ENCODE data around the gene SMIM9. TPM values are rescaled to one million over a fixed set of nuclear protein-coding genes. Genes with fewer than 3 reads are reported as not detected.
"Not testable (repeated sequence)": the region's sequence is repeated elsewhere in the genome, so short reads cannot be mapped to it uniquely, and the experiment has no call there.

SMIM9 gene
- total RNA-seq, 1 donor from 2014 or later: not detected

DNA sequence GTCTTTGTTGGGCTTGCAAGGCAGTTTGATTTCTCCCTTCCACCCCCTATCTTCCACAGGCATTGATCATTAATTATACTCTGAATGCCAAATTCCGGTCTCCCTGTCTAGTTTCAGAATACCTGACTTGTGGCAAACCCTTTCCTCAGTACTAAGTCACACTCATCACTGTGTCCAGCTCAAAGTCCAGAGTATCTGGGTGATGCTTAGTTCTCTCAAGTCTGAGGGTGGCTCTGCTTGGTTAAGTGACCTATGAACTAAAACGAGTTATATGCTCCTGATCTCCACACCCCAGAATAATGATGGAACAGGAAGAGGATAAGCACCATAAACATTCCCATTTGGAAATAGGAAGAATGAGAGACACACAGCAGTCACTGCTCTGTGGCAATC is 6.5 kb downstream of the SMIM9 start:
- no peaks in the 10 kb centered on the region for H3K9me3 ChIP-seq (replicated peaks)
- no peak for DNase-seq
- H3K36me3 ChIP-seq: no peaks in the 10 kb centered on the region
- TF ChIP-seq, protein P1, sequence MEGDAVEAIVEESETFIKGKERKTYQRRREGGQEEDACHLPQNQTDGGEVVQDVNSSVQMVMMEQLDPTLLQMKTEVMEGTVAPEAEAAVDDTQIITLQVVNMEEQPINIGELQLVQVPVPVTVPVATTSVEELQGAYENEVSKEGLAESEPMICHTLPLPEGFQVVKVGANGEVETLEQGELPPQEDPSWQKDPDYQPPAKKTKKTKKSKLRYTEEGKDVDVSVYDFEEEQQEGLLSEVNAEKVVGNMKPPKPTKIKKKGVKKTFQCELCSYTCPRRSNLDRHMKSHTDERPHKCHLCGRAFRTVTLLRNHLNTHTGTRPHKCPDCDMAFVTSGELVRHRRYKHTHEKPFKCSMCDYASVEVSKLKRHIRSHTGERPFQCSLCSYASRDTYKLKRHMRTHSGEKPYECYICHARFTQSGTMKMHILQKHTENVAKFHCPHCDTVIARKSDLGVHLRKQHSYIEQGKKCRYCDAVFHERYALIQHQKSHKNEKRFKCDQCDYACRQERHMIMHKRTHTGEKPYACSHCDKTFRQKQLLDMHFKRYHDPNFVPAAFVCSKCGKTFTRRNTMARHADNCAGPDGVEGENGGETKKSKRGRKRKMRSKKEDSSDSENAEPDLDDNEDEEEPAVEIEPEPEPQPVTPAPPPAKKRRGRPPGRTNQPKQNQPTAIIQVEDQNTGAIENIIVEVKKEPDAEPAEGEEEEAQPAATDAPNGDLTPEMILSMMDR (IDR thresholded peaks at IDR 0.05; ENCODE audit: borderline replicate concordance): no peak
- H3K4me3 ChIP-seq: no peak overlapping the region
- intact Hi-C loops (cut with micrococcal nuclease): no loop called here
- H3K27me3 ChIP-seq (ENCODE audit: low read depth): no peaks in the 10 kb centered on the region
- no peak overlapping the region for H3K27ac ChIP-seq (replicated peaks)
- H3K4me1 ChIP-seq: no peaks in the 10 kb centered on the region

DNA sequence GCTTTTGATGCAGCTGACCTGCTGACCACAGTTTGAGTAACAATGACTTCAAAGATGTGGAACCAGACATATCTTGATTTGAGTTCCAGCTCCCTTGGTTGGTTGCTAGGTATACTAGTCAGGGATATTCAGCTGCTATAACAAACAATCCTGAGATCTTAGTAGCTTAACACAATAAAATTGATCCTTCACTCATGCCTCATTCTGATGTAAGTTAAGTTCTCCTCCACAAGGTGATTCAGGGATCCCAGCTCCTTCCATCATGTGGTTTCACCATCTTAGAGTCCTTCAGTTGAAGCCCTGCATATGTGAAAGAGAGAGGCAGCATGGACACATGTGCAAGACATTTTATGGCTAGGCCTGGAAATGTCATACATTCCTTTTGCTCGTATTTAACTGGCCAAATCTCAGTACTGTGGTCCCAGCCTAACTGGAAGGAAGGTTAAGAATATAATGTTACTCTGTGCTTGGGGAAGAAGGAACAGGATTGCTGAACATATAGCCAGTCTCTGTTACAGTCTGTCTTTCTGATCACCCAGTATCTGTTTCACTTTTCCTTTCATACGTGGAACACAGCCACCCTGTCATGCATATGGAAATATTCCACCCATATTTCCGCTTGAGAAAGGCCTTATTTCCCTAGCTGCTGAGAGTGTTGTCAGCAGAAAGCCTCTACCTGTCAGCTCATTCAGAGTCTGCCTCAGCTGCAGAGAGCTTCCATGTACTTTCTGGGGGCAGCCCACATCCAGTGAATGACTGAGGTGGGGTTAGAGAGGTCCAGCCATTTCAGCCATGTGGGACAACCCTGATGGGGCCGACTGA is 7.1 kb downstream of the SMIM9 start:
- H3K27ac ChIP-seq (replicated peaks): no peak overlapping the region
- TF ChIP-seq, protein P1 (IDR thresholded peaks at IDR 0.05; ENCODE audit: borderline replicate concordance): no peak

DNA sequence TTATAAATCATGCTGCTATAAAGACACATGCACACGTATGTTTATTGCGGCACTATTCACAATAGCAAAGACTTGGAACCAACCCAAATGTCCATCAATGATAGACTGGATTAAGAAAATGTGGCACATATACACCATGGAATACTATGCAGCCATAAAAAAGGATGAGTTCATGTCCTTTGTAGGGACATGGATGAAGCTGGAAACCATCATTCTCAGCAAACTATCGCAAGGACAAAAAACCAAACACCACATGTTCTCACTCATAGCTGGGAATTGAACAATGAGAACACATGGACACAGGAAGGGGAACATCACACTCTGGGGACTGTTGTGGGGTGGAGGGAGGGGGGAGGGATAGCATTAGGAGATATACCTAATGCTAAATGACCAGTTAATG is 8.9 kb downstream of the SMIM9 start:
- DNase-seq; H3K27me3 ChIP-seq (ENCODE audit: low read depth); H3K4me3 ChIP-seq; H3K27ac ChIP-seq (replicated peaks); H3K4me1 ChIP-seq; H3K36me3 ChIP-seq; H3K9me3 ChIP-seq (replicated peaks); intact Hi-C loops (cut with micrococcal nuclease): not testable (repeated sequence)

More for the DNA sequence above, 7.1 kb downstream of the SMIM9 start:
- H3K27me3 ChIP-seq (ENCODE audit: low read depth): no peaks in the 10 kb centered on the region
- no peak overlapping the region for H3K4me3 ChIP-seq
- intact Hi-C loops (cut with micrococcal nuclease): no loop called here
- H3K36me3 ChIP-seq: no peaks in the 10 kb centered on the region
- DNase-seq: no peak
- H3K9me3 ChIP-seq (replicated peaks): no peaks in the 10 kb centered on the region
- no peaks in the 10 kb centered on the region for H3K4me1 ChIP-seq

DNA sequence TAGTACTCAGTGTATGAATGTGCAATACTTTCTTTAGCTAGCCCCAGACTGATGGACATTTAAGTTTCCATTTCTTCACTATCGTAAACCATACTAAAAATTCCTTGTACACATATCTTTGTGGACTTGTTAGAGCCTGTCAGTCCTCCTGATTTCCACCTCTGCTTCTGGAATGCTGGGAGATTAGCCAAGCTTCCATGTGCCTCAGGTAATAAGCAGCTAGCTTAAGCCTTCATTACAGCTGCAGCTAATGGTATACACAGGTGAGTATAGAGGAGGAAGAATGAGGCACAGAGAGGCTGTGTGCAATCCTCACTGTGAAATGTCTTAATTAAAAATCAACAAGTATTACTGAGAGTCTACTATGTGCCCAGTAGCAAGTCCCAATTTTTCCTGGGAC is 9.8 kb downstream of the SMIM9 start:
- H3K4me3 ChIP-seq: no peak overlapping the region
- TF ChIP-seq, protein P1 (IDR thresholded peaks at IDR 0.05; ENCODE audit: borderline replicate concordance): no peak
- H3K36me3 ChIP-seq: no peaks in the 10 kb centered on the region
- no peaks in the 10 kb centered on the region for H3K4me1 ChIP-seq
- H3K27me3 ChIP-seq (ENCODE audit: low read depth): no peaks in the 10 kb centered on the region
- intact Hi-C loops (cut with micrococcal nuclease): no loop called here
- no peaks in the 10 kb centered on the region for H3K9me3 ChIP-seq (replicated peaks)
- no peak for DNase-seq
- H3K27ac ChIP-seq (replicated peaks): no peak overlapping the region

DNA sequence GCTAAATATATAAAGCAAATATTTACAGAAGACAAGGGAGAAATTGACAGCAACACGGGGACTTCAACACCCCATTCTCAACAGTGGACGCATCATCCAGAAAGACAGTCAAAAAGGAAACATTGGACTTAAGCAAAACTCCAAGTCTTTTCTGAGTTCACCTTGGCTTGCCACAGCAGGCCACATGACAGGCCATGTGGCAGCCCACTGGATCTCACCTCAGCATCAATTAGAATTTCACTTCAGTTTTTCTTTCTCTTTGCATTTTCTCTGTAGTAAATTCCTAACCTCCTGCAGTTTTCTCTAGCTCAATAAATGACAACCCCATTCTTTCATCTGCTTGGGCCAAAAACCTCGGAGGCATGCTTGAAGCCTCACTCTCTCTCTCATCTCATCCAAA is 12.4 kb downstream of the SMIM9 start:
- Histone ChIP-seq H3K36me3 (no peaks in the 10 kb centered on the region), H3K27me3 (ENCODE audit: low read depth) (no peaks in the 10 kb centered on the region), H3K4me3 (no peak overlapping the region), H3K4me1 (no peaks in the 10 kb centered on the region), H3K9me3 (replicated peaks) (no peaks in the 10 kb centered on the region), H3K27ac (replicated peaks) (no peak overlapping the region)
- no peak for DNase-seq
- TF ChIP-seq, protein P1 (IDR thresholded peaks at IDR 0.05; ENCODE audit: borderline replicate concordance): no peak
- intact Hi-C loops (cut with micrococcal nuclease): no loop called here

DNA sequence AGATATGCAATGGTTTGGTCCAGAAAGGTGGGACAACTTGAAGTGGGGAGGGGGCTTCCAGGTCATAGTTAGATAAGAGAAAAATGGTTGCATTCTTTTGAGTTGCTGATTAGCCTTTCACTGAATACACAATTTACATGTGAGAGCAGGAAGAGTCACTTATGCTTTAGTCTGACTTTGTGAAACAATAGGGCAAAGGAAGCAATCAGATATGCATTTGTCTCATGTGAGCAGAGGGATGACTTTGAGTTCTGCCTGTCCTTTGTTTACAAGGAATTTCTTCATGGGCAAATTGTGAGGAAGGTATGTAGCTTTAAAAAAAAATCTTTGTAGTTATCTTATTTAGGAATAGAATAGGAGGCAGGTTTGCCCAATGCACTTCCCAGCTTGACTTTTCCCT is 12.9 kb downstream of the SMIM9 start:
- H3K36me3 ChIP-seq: no peaks in the 10 kb centered on the region
- H3K4me3 ChIP-seq: no peak overlapping the region
- H3K27ac ChIP-seq (replicated peaks): no peak overlapping the region
- no peaks in the 10 kb centered on the region for H3K27me3 ChIP-seq (ENCODE audit: low read depth)
- TF ChIP-seq, protein P1 (IDR thresholded peaks at IDR 0.05; ENCODE audit: borderline replicate concordance): no peak
- DNase-seq: no peak
- no peaks in the 10 kb centered on the region for H3K9me3 ChIP-seq (replicated peaks)
- intact Hi-C loops (cut with micrococcal nuclease): no loop called here
- no peaks in the 10 kb centered on the region for H3K4me1 ChIP-seq
